Measurements from ENCODE around the gene SEC24B. TPM values are rescaled to one million over a fixed set of nuclear protein-coding genes. Genes with fewer than 3 reads are reported as not detected.

The SEC24B gene
- total and polyA plus RNA-seq, 3 experiments from 2014 or later, result 17.6 to 29.5 (median 27.7) TPM

GRCh38 chr4:109418588-109418987 lies 15.0 kb upstream of the SEC24B start:
- Mint-ChIP-seq H3K36me3 (peaks cover 0 to 2% (median 0%) of the 10 kb centered on the region in 3 donors), H3K27ac (peak overlapping the region in 1 of 8 donors; percentile 10), H3K9me3 (no peaks in the 10 kb centered on the region), H3K4me3 (no peak overlapping the region), H3K4me1 (peaks cover 0 to 5% (median 2%) of the 10 kb centered on the region in 3 donors), H3K27me3 (no peaks in the 10 kb centered on the region)
- Histone ChIP-seq H3K27ac (ENCODE audit: low read depth, low read length) (no peak overlapping the region), H3K27me3 (ENCODE audit: insufficient read depth, low read length, poor library complexity, severe bottlenecking) (no peaks in the 10 kb centered on the region), H3K4me3 (ENCODE audit: low read length) (no peak overlapping the region), H3K4me1 (ENCODE audit: insufficient read depth, low read length) (no peaks in the 10 kb centered on the region), H3K9me3 (ENCODE audit: low read length) (no peaks in the 10 kb centered on the region), H3K36me3 (ENCODE audit: insufficient read depth, low read length) (no peaks in the 10 kb centered on the region)
- DNase-seq, result no peak
- ChIA-PET CTCF (interaction anchor here (1.0 to 1.5 kb wide), 2 partner anchors 13 to 14 kb away, joined by 3 to 4 read pairs; no protein-coding TSS in a partner anchor), POLR2A (no interaction called here)

DNA sequence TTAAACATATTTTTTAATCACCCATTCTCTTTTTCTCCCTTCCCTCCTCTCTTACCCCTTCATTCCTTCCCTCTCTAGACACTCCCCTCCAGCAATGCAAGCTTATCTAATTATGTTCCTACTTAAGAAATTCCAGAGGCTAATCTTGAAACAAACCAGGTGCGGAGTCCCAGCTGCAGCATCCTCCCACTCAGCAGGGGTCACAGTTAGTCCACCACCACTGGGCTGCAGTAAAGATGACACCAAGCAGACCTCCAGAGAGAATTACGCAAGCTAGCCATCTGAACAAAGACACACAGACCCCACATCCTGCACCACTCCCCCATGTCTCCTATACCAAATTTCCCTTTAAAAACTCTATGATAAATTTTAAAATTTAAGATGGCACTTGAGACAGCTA lies 13.9 kb upstream of the SEC24B start:
- ChIA-PET POLR2A (no interaction called here), CTCF (interaction anchor here (1.2 to 1.8 kb wide), 4 partner anchors 13 to 648 kb away, joined by 3 to 6 read pairs (median 4); partner anchors contain the start of gene CASP6)
- Histone ChIP-seq H3K36me3 (ENCODE audit: insufficient read depth, low read length) (no peaks in the 10 kb centered on the region), H3K4me1 (ENCODE audit: insufficient read depth, low read length) (no peaks in the 10 kb centered on the region), H3K4me3 (ENCODE audit: low read length) (no peak overlapping the region), H3K27me3 (ENCODE audit: insufficient read depth, low read length, poor library complexity, severe bottlenecking) (no peaks in the 10 kb centered on the region), H3K9me3 (ENCODE audit: low read length) (no peaks in the 10 kb centered on the region), H3K27ac (ENCODE audit: low read depth, low read length) (no peak overlapping the region)
- peaks cover 0 to 5% (median 2%) of the 10 kb centered on the region in 3 donors for H3K4me1 Mint-ChIP-seq
- no peak overlapping the region for H3K27ac Mint-ChIP-seq
- no peak overlapping the region for H3K4me3 Mint-ChIP-seq
- H3K27me3 Mint-ChIP-seq, result no peaks in the 10 kb centered on the region
- DNase-seq, result no peak
- peaks cover 0 to 2% (median 0%) of the 10 kb centered on the region in 3 donors for H3K36me3 Mint-ChIP-seq
- no peaks in the 10 kb centered on the region for H3K9me3 Mint-ChIP-seq

DNA sequence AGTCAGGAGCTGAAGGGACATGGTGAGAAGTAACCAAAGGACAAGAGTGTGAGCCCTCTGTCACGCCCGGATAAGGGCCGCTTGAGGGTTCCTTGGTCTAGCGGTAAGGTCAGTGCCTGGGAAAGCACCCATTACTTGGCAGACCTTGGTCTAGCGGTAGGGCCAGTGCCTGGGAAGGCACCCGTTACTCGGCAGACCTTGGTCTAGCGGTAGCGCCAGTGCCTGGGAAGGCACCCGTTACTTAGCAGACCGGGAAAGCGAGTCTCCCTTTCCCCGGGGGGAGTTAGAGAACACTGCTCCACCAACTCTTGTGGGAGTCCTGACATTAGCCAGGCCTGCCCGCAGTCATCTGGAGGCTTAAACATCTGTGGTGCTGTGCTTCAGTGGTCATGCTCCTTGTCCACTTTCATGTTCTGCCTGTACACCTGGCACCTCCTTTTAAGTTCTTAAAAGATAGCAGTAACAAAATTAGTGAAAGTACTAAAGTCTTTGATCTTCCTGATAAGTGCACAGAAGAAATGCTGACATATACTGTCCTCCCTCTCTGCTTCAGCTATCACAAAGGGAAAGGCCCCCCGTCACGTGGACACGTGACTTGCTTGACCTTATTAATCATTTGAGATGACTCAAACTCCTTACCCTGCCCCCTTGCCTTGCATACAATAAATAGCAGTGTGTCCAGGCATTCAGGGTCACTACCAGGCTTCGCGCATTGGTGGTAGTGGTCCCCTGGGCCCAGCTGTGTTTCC lies 9.3 kb upstream of the SEC24B start:
- Histone ChIP-seq H3K36me3 (ENCODE audit: insufficient read depth, low read length) (no peaks in the 10 kb centered on the region), H3K27ac (ENCODE audit: low read depth, low read length) (no peak overlapping the region), H3K4me3 (ENCODE audit: low read length) (no peak overlapping the region), H3K27me3 (ENCODE audit: insufficient read depth, low read length, poor library complexity, severe bottlenecking) (no peaks in the 10 kb centered on the region), H3K4me1 (ENCODE audit: insufficient read depth, low read length) (no peaks in the 10 kb centered on the region), H3K9me3 (ENCODE audit: low read length) (no peaks in the 10 kb centered on the region)
- ChIA-PET POLR2A (no interaction called here), CTCF (interaction anchor here (0.6 to 2.6 kb wide), 5 partner anchors 9 to 574 kb away, joined by 3 to 17 read pairs (median 3); partner anchors contain the start of gene SEC24B)
- no peak for DNase-seq
- Mint-ChIP-seq H3K9me3 (no peaks in the 10 kb centered on the region), H3K36me3 (no peaks in the 10 kb centered on the region), H3K4me3 (no peak overlapping the region), H3K4me1 (peaks cover 0 to 5% (median 2%) of the 10 kb centered on the region in 3 donors), H3K27me3 (no peaks in the 10 kb centered on the region), H3K27ac (no peak overlapping the region)

DNA sequence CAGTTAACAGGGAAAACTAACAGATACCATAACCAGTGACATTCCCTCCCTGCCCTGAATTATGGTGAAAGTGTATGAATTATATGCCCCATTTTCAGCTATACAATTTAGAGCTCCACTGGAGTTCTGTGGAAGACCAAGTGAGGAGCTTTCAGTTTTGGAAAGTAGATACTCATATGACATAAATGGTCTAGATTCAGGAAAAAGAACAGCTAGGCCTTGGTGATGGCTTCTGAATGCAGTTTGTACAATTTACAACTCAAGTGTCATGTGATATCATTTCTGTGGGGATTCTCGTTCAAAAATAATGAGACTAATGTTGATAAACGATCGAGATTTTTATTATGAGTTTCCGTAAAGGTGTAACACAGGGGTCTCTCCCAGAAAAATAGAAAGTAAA lies 8.2 kb upstream of the SEC24B start:
- POLR2A ChIA-PET, result no interaction called here
- no peaks in the 10 kb centered on the region for H3K9me3 Mint-ChIP-seq
- no peaks in the 10 kb centered on the region for H3K27me3 Mint-ChIP-seq
- H3K27ac Mint-ChIP-seq, result no peak overlapping the region
- CTCF ChIA-PET, result interaction anchor here (0.9 to 2.6 kb wide), 3 partner anchors 8 to 401 kb away, joined by 3 to 17 read pairs (median 5); partner anchors contain the start of gene SEC24B
- Histone ChIP-seq H3K36me3 (ENCODE audit: insufficient read depth, low read length) (no peaks in the 10 kb centered on the region), H3K9me3 (ENCODE audit: low read length) (no peaks in the 10 kb centered on the region), H3K4me3 (ENCODE audit: low read length) (no peak overlapping the region), H3K4me1 (ENCODE audit: insufficient read depth, low read length) (no peaks in the 10 kb centered on the region), H3K27me3 (ENCODE audit: insufficient read depth, low read length, poor library complexity, severe bottlenecking) (no peaks in the 10 kb centered on the region), H3K27ac (ENCODE audit: low read depth, low read length) (no peak overlapping the region)
- H3K4me1 Mint-ChIP-seq, result peaks cover 0 to 5% (median 2%) of the 10 kb centered on the region in 3 donors
- DNase-seq, result no peak
- H3K36me3 Mint-ChIP-seq, result peaks cover 0 to 5% (median 3%) of the 10 kb centered on the region in 3 donors
- no peak overlapping the region for H3K4me3 Mint-ChIP-seq

- H3K36me3 ChIP-seq (ENCODE audit: insufficient read depth, low read length), result no peaks in the 10 kb centered on the region
- H3K4me3 ChIP-seq (ENCODE audit: low read length), result no peak overlapping the region
- no peak overlapping the region for H3K27ac ChIP-seq (ENCODE audit: low read depth, low read length)
- ChIA-PET CTCF (no interaction called here), POLR2A (no interaction called here)
- no peaks in the 10 kb centered on the region for H3K27me3 Mint-ChIP-seq
- H3K4me1 ChIP-seq (ENCODE audit: insufficient read depth, low read length), result peaks cover 13% of the 10 kb centered on the region
- H3K9me3 ChIP-seq (ENCODE audit: low read length), result no peaks in the 10 kb centered on the region
- no peak for DNase-seq
- H3K36me3 Mint-ChIP-seq, result peaks cover 0 to 11% (median 3%) of the 10 kb centered on the region in 3 donors
- H3K27me3 ChIP-seq (ENCODE audit: insufficient read depth, low read length, poor library complexity, severe bottlenecking), result no peaks in the 10 kb centered on the region
- no peak overlapping the region for H3K4me3 Mint-ChIP-seq
- no peaks in the 10 kb centered on the region for H3K9me3 Mint-ChIP-seq
- peaks cover 10 to 17% (median 15%) of the 10 kb centered on the region in 3 donors for H3K4me1 Mint-ChIP-seq
- no peak overlapping the region for H3K27ac Mint-ChIP-seq
Observed at GRCh38 chr4:109429545-109429944, 4.1 kb upstream of the SEC24B start.

GRCh38 chr4:109432203-109432602 lies 1.4 kb upstream of the SEC24B start:
- DNase-seq, result no peak
- Histone ChIP-seq H3K9me3 (ENCODE audit: low read length) (no peaks in the 10 kb centered on the region), H3K36me3 (ENCODE audit: insufficient read depth, low read length) (no peaks in the 10 kb centered on the region), H3K4me1 (ENCODE audit: insufficient read depth, low read length) (peaks cover 40% of the 10 kb centered on the region), H3K27me3 (ENCODE audit: insufficient read depth, low read length, poor library complexity, severe bottlenecking) (no peaks in the 10 kb centered on the region), H3K4me3 (ENCODE audit: low read length) (no peak overlapping the region), H3K27ac (ENCODE audit: low read depth, low read length) (no peak overlapping the region)
- H3K27ac Mint-ChIP-seq, result peak overlapping the region; percentile 59 to 97 (median 93)
- POLR2A ChIA-PET, result interaction anchor here (0.6 kb wide), 1 partner anchor 548 kb away, joined by 3 read pairs; no protein-coding TSS in a partner anchor
- H3K36me3 Mint-ChIP-seq, result peaks cover 0 to 12% (median 3%) of the 10 kb centered on the region in 3 donors
- H3K4me3 Mint-ChIP-seq, result peak overlapping the region; percentile 81 to 96 (median 85)
- H3K27me3 Mint-ChIP-seq, result peaks cover 0 to 2% of the 10 kb centered on the region in 2 donors
- H3K9me3 Mint-ChIP-seq, result no peaks in the 10 kb centered on the region
- CTCF ChIA-PET, result interaction anchor here (1.0 to 2.9 kb wide), 15 partner anchors 7 to 1085 kb away, joined by 3 to 18 read pairs (median 7); partner anchors contain the start of gene GAR1
- peaks cover 36 to 43% (median 42%) of the 10 kb centered on the region in 3 donors for H3K4me1 Mint-ChIP-seq

DNA sequence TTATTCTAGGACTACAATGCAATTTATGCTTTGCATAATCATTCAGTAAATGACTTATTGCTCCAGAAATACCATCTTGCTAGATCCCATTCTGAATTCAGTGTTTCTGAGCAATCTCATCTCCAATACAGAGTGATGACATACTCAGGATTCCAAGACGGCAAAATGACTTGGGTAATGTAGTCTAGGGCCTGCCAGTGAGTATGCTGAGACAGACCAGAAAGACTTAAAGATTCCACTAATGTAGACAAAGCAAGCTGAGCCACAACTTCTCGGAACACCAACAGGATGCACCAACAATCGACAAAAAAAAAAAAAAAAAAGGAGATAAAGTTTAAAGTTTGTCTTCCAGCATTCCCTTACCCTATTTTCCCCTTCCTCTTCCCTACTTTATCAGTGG lies 919 bp upstream of the SEC24B start:
- CTCF ChIA-PET, result interaction anchor here (0.5 to 2.9 kb wide), 42 partner anchors 8 to 1078 kb away, joined by 3 to 18 read pairs (median 4); partner anchors contain the start of genes GAR1, MCUB and RRH
- POLR2A ChIA-PET, result interaction anchor here (0.6 to 2.1 kb wide), 3 partner anchors 127 to 548 kb away, joined by 3 to 8 read pairs (median 6); partner anchors contain the start of genes MCUB and PLA2G12A
- peak overlapping the region; percentile 68 for H3K4me3 ChIP-seq (ENCODE audit: low read length)

More for the DNA sequence above, 919 bp upstream of the SEC24B start:
- H3K9me3 Mint-ChIP-seq, result no peaks in the 10 kb centered on the region
- no peaks in the 10 kb centered on the region for H3K36me3 ChIP-seq (ENCODE audit: insufficient read depth, low read length)
- peak in 1 of 5 donors; percentile 14 for DNase-seq
- no peaks in the 10 kb centered on the region for H3K27me3 ChIP-seq (ENCODE audit: insufficient read depth, low read length, poor library complexity, severe bottlenecking)
- peak overlapping the region; percentile 81 to 96 (median 85) for H3K4me3 Mint-ChIP-seq
- peak overlapping the region; percentile 73 for H3K27ac ChIP-seq (ENCODE audit: low read depth, low read length)
- H3K4me1 ChIP-seq (ENCODE audit: insufficient read depth, low read length), result peaks cover 44% of the 10 kb centered on the region
- H3K36me3 Mint-ChIP-seq, result peaks cover 0 to 12% (median 3%) of the 10 kb centered on the region in 3 donors
- H3K4me1 Mint-ChIP-seq, result peaks cover 40 to 48% (median 47%) of the 10 kb centered on the region in 3 donors
- peaks cover 0 to 2% of the 10 kb centered on the region in 2 donors for H3K27me3 Mint-ChIP-seq
- H3K9me3 ChIP-seq (ENCODE audit: low read length), result no peaks in the 10 kb centered on the region
- peak overlapping the region; percentile 89 to 97 (median 93) for H3K27ac Mint-ChIP-seq

All from CD8-positive, alpha-beta memory T cell (primary cell).